Mononuclear cell (primary cell): ENCODE data around the gene EVA1A. TPM values are rescaled to one million over a fixed set of nuclear protein-coding genes. Genes with fewer than 3 reads are reported as not detected.

ENCODE experiments used
- H3K27me3 ChIP-seq: 2 replicates; pipeline ENCODE4 v1.6.0; 2011; ENCODE audit warnings: low read length, control low read depth; ENCODE audit not compliant: insufficient read depth
- H3K4me1 ChIP-seq: 2 replicates; pipeline ENCODE4 v1.5.1; 2011; ENCODE audit warnings: mild to moderate bottlenecking, low read length, control low read depth; ENCODE audit not compliant: insufficient read depth
- H3K4me3 ChIP-seq: 2 replicates; pipeline ENCODE4 v1.5.1; 2011; ENCODE audit warnings: mild to moderate bottlenecking, low read length, moderate library complexity
- H3K9me3 ChIP-seq: 2 replicates; pipeline ENCODE4 v1.5.1; 2011; ENCODE audit warnings: low read depth, mild to moderate bottlenecking, control low read depth, low read length
- total RNA-seq: library from RNA; depleted of rRNA; stranded (reverse); fragments of >200 nt; gene quantifications from one replicate; pipeline ENCODE4 v1.2.3, GENCODE V29; 2012

The EVA1A gene
- total RNA-seq, 1 donor = 0.84 TPM

- no peaks in the 10 kb centered on the region for H3K4me1 ChIP-seq
- H3K9me3 ChIP-seq = no peaks in the 10 kb centered on the region
- H3K4me3 ChIP-seq = no peak overlapping the region
- peaks cover 5% of the 10 kb centered on the region for H3K27me3 ChIP-seq
Observed at GRCh38 chr2:75524276-75524911, 36.3 kb downstream of the EVA1A start.

- H3K9me3 ChIP-seq = no peaks in the 10 kb centered on the region
- H3K27me3 ChIP-seq = peaks cover 5% of the 10 kb centered on the region
- H3K4me1 ChIP-seq = no peaks in the 10 kb centered on the region
Observed at GRCh38 chr2:75523313-75524275, 37.1 kb downstream of the EVA1A start.

GRCh38 chr2:75522543-75523312 lies 38.0 kb downstream of the EVA1A start:
- H3K27me3 ChIP-seq = peaks cover 5% of the 10 kb centered on the region
- H3K4me1 ChIP-seq = no peaks in the 10 kb centered on the region
- no peak overlapping the region for H3K4me3 ChIP-seq
- H3K9me3 ChIP-seq = no peaks in the 10 kb centered on the region

More at GRCh38 chr2:75523313-75524275, 37.1 kb downstream of the EVA1A start:
- no peak overlapping the region for H3K4me3 ChIP-seq

- H3K27me3 ChIP-seq = peaks cover 5% of the 10 kb centered on the region
- H3K4me3 ChIP-seq = no peak overlapping the region
- no peaks in the 10 kb centered on the region for H3K4me1 ChIP-seq
- H3K9me3 ChIP-seq = no peaks in the 10 kb centered on the region
Observed at GRCh38 chr2:75521225-75521872, 39.4 kb downstream of the EVA1A start.

GRCh38 chr2:75519843-75520242 lies 40.9 kb downstream of the EVA1A start:
- H3K9me3 ChIP-seq = no peaks in the 10 kb centered on the region
- no peak overlapping the region for H3K4me3 ChIP-seq
- peaks cover 5% of the 10 kb centered on the region for H3K27me3 ChIP-seq
- H3K4me1 ChIP-seq = no peaks in the 10 kb centered on the region

GRCh38 chr2:75518638-75519465 lies 41.9 kb downstream of the EVA1A start:
- Histone ChIP-seq H3K4me1 (no peaks in the 10 kb centered on the region), H3K9me3 (no peaks in the 10 kb centered on the region), H3K4me3 (no peak overlapping the region), H3K27me3 (peaks cover 5% of the 10 kb centered on the region)

- H3K4me1 ChIP-seq = no peaks in the 10 kb centered on the region
- no peaks in the 10 kb centered on the region for H3K9me3 ChIP-seq
- peaks cover 5% of the 10 kb centered on the region for H3K27me3 ChIP-seq
- H3K4me3 ChIP-seq = no peak overlapping the region
Observed at GRCh38 chr2:75517547-75518230, 43.0 kb downstream of the EVA1A start.

- Histone ChIP-seq H3K9me3 (no peaks in the 10 kb centered on the region), H3K4me1 (no peaks in the 10 kb centered on the region), H3K4me3 (no peak overlapping the region), H3K27me3 (no peaks in the 10 kb centered on the region)
Observed at GRCh38 chr2:75516378-75517360, 44.1 kb downstream of the EVA1A start.

GRCh38 chr2:75515584-75516368 lies 45.0 kb downstream of the EVA1A start:
- no peaks in the 10 kb centered on the region for H3K27me3 ChIP-seq
- H3K9me3 ChIP-seq = no peaks in the 10 kb centered on the region

GRCh38 chr2:75513616-75514170 lies 47.0 kb downstream of the EVA1A start:
- no peaks in the 10 kb centered on the region for H3K9me3 ChIP-seq
- H3K27me3 ChIP-seq = no peaks in the 10 kb centered on the region
- H3K4me3 ChIP-seq = no peak overlapping the region
- no peaks in the 10 kb centered on the region for H3K4me1 ChIP-seq

More at GRCh38 chr2:75515584-75516368, 45.0 kb downstream of the EVA1A start:
- Histone ChIP-seq H3K4me3 (no peak overlapping the region), H3K4me1 (no peaks in the 10 kb centered on the region)

- H3K4me3 ChIP-seq = no peak overlapping the region
- no peaks in the 10 kb centered on the region for H3K27me3 ChIP-seq
- no peaks in the 10 kb centered on the region for H3K4me1 ChIP-seq
- no peaks in the 10 kb centered on the region for H3K9me3 ChIP-seq
Observed at GRCh38 chr2:75512455-75513212, 48.1 kb downstream of the EVA1A start.
